Measurements from ENCODE around the gene SLC9A5.

SLC9A5 gene

GRCh38 chr16:67256701-67257230 is 8.0 kb downstream of the SLC9A5 start:
- no peak for DNase-seq (ENCODE audit: low read depth)

GRCh38 chr16:67257486-67258160 is 8.8 kb downstream of the SLC9A5 start:
- DNase-seq (ENCODE audit: low read depth), result no peak

- DNase-seq (ENCODE audit: low read depth), result no peak
These were observed 9.5 kb downstream of the SLC9A5 start for GRCh38 chr16:67258161-67258835.

DNA sequence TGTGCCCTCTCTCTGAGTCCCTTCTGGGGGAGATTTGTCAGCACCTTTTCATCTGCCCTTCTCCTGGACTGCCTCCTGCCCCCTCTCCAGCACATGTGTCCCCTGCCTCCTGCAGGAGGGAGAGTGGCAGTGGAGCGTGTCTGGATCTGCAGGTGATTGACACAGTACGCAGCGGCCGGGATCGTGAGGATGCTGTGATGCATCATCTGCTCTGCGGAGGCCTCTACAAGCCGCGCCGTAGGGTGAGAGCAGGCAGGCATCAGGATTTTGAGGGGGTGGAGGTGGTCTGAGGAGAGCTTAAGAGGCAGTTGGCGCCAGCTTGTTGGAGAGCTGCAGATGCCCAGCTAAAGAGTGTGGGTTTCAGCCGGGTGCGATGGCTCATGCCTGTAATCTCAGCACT is 10.9 kb downstream of the SLC9A5 start:
- DNase-seq (ENCODE audit: low read depth), result no peak

DNA sequence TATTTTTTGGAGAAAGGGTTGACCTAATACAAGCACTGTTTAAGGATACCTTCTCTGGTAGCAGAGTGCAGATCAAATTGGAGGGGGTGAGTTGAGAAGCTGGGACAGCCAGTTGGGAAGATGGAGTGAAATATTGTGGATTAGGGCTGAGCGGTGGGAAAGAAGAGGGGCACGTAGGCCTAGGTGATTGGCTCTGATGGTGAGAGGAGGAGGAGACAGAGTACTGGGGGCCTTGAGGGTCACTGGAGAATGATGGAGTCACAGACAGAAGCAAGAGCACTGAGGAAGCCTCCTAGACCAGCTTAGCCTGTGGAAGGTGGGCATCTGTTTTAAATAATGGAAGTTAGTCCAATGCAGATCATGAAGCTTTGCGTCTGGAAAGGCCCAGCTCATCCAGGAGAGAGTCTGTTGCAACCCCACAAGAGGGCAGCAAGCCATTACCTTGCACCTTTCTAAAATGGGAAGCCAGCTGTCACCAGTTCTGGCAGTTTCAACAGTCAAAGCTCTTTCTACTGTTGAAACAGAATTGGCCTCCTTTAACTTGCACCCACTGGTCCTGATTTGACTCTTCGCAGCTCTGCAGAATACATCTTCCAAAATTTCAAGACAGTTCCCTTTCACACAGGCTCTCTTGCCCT is 11.8 kb downstream of the SLC9A5 start:
- DNase-seq (ENCODE audit: low read depth), result no peak

DNA sequence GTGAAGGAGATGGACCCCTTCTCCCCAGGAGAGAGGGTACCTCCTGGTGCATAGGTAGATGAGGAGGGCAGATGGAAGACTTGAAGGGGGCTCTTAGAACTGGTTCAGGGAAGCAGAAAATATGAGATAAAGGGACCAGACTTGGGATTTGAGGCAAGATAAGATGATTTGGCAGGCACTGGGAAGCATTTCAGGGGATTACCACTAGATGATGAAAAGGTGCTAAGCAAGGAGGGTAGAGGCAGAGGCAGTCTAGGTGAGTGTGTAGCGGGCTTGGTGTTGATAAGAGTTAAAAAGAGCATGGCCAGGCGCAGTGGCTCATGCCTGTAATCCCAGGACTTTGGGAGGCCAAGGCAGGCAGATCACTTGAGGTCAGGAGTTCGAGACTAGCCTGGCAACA is 14.4 kb downstream of the SLC9A5 start:
- DNase-seq (ENCODE audit: low read depth), result no peak

DNA sequence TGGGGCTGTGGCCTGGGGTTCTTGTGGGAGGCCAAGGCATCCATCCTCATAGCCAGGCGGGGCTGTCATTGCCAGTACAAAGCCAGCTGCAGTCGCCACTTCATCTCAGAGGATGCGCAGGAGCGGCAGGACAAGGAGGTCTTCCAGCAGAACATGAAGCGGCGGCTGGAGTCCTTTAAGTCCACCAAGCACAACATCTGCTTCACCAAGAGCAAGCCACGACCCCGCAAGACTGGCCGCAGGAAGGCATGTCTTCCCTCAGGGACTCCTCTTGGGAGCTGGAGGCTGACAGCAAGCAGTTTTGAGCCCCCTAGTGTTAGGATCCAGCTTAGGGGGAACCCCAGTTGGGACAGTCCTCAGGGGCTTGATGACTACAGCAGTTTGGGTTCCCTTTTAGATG is 15.5 kb downstream of the SLC9A5 start:
- no peak for DNase-seq (ENCODE audit: low read depth)

DNA sequence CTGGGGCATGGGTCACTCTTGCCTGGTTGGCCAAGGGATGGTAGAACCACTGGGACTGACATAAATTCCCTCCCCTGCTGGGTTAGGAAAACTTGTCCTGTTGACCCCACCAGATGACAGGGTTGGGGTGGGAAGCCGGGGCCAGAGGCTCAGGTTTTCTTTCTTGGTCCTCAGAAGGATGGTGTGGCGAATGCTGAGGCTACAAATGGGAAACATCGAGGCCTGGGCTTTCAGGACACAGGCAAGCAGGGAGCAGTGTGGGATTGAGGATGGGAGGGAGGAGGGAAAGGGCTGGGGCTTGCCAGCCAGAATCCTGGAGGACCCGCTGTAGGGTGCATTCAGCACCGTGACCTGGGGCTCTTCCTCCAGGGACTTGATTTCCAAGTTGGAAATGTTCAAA is 16.1 kb downstream of the SLC9A5 start:
- no peak for DNase-seq (ENCODE audit: low read depth)

GRCh38 chr16:67265834-67266233 is 17.1 kb downstream of the SLC9A5 start:
- no peak for DNase-seq (ENCODE audit: low read depth)

DNA sequence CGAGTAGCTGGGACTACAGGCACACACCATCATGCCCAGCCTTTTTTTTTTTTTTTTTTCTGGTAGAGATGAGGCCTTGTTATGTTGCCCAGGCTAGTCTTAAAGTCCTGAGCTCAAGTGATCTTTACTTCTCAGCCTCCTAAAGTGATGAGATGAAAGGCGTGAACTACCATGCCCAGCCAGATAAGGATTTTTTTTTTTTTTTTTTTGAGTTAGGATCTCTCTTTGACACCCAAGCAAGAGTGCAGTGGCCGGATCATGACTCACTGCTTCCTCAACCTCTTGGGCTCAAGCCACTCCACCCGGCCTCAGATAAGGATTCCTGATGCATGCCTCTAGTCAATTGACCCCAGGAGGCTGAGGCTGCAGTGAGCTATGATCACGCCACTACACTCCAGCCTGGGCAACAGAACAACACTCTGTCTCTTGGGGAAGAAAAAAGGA is 19.4 kb downstream of the SLC9A5 start:
- no peak for DNase-seq (ENCODE audit: low read depth)

GRCh38 chr16:67269766-67270165 is 21.0 kb downstream of the SLC9A5 start:
- no peak for DNase-seq (ENCODE audit: low read depth)

DNA sequence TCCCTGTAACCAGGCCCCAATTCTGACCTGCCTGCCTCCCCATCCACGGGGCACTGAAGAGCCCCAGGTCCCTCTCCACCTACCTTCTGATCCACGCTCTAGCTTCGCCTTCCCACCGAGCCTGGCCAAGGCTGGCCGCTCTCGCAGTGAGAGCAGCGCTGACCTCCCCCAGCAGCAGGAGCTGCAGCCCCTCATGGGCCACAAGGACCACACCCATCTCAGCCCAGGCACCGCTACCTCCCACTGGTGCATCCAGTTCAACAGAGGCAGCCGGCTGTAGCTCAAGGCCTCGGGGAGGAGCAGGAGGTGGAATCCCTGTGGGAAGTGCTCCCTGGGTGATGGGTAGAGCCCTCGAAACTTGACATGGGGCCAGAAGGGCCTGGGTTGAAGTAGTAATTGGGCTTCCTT is 22.2 kb downstream of the SLC9A5 start:
- DNase-seq (ENCODE audit: low read depth), result no peak

DNA sequence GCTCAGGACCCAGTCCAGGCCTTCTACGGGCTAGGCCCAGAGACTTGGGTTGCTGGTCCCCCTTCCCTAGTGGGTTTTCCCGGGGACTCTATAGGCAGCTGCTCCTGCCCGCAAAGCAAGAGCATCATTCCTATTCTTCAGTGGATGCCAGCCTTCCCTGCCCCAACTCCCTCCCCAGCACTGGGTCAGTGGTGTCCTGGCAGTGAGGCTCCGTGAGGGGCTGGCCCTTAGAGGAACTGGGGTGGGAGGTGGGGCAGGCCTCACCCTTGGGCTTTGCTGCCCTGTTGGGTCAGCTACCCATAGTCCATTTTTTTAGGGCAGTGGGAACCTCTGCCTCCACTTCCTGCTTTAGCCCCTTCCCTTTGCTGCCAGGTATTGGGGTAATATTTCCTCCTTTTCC is 22.7 kb downstream of the SLC9A5 start:
- no peak for DNase-seq (ENCODE audit: low read depth)

DNA sequence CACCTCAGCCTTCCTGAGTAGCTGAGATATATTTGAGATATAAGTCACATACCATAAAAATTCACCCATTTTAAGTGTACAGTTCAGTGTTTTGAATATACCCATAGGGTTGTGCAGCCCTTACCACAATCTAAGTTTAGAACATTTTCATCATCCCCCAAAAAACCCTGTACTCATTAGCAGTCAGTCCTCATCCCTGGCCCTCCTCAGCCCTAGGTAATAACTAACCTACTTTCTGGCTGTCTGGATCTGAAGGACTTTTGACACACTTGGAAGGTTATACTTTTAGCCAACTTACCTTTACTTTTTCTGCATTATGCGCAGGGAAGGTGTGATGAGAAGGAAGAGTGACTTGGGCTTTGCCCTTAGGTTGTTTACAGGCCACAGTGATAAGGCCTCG is 26.5 kb downstream of the SLC9A5 start:
- DNase-seq (ENCODE audit: low read depth), result no peak

DNA sequence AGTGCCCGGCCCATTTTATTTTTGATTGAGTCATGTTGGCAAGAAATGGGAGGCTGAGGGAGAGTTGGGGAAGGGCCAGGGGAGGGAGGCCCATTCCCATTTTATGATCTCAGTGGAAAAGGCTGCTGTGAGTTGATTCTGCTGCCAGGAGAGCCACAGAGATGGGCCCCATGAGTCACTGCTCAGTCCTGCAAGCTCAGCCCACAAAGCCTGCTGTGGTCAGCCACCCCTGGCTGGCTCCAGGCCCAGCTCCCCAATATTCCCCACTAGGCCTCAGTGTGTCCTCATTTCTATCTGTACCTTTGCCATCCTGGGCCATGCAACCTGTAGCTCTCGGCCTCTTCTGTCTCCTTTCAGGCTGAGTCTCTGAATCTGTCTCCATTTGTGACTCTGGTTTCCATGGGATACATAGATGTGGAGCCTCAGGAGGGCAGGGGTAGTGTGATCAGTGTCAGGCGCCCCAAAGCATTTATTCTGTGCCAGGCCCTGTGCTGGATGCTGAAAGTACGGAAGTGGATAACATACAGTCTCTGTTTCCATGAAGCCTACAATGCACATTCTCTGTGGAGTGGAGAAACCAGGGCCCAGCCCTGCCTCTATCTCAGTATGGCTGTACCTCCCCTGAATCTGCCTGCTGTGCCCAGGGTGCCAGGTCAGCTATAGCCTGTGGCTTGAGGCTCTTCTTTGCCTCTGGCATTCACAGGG is 28.7 kb downstream of the SLC9A5 start:
- DNase-seq (ENCODE audit: low read depth), result no peak

DNA sequence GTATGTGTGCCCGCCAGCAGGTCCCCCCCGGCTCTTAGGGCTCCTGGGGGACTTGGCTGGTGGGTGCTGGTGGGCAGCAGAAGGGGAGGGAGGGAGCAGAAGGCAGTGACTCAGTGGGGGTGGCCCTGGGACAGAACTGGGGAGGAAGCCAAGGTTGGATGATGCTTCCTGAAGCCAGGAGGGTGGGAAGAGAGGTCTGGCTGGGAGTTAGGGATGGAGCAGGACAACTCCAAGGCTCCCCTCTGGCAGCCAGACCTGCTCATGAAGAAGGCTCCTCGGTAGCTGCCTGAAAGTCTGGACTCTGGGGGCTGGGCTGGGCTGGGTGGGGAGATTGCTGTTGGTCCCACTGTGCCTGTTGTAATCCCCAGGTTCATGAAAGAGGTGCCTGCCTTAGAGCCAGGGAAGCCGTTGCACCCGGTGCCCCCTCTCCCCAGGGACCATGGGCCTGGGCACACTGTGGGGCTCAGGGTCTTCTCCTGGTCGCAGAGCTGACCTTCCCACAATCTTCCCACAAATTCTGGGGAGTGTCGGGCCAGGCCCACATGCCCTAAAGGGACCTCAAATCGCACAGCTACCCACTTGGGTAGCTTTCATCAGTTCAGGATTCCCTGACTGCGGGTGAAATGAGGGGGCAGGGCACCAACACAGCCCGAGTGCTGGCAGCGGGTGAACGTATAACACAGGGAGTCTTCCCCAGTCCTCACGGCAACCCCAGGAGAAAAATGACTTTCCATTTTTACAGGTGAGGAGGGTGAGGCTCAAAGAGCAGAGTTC is 29.4 kb downstream of the SLC9A5 start:
- DNase-seq (ENCODE audit: low read depth), result no peak

GRCh38 chr16:67278773-67279295 is 30.1 kb downstream of the SLC9A5 start:
- DNase-seq (ENCODE audit: low read depth), result peak; percentile 13

DNA sequence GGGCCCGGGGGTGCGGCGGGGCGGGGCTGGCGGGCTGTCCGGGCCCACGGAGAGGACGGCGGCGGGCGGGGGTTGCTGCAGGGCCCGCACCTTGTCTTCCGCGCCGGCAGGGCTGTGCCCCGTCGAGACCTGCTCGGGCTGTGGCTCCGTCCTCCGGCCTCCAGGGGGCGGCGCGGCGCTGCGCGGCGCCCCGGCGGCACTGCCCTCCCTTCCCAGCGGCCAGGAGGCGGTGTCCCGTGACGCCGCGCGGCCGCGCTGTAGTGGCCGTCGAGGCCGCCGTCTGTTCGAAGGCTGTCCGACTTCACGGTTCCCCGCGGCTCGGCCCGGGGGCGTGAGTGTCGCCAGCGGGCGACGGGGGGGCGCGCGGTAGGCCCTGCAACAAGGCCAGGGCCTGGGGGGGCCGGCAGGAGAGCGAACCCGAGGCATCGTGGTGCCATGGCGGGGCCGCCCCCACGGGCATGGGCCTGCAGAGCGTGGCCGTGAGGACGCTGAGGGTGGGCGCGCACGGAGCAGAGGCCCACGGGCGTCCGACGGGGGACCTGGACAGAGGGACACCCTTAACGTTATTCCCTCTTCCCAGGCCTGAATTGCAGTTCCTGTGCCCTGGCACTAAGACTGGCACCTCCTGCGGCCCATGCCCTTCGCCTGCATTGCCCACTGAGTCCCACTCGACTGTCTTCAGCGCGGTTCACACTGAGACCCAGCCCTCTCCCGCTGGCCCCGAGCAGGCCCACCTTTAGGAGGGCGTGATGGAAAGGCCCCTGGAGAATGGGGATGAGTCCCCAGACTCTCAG is 30.7 kb downstream of the SLC9A5 start, which contains the start of gene PLEKHG4:
TSS of gene PLEKHG4 (plus strand) at position 237 of the 794 bp plus-strand sequence. CDS start at position 750, 513 bp downstream.
- peak; percentile 77 for DNase-seq (ENCODE audit: low read depth)

DNA sequence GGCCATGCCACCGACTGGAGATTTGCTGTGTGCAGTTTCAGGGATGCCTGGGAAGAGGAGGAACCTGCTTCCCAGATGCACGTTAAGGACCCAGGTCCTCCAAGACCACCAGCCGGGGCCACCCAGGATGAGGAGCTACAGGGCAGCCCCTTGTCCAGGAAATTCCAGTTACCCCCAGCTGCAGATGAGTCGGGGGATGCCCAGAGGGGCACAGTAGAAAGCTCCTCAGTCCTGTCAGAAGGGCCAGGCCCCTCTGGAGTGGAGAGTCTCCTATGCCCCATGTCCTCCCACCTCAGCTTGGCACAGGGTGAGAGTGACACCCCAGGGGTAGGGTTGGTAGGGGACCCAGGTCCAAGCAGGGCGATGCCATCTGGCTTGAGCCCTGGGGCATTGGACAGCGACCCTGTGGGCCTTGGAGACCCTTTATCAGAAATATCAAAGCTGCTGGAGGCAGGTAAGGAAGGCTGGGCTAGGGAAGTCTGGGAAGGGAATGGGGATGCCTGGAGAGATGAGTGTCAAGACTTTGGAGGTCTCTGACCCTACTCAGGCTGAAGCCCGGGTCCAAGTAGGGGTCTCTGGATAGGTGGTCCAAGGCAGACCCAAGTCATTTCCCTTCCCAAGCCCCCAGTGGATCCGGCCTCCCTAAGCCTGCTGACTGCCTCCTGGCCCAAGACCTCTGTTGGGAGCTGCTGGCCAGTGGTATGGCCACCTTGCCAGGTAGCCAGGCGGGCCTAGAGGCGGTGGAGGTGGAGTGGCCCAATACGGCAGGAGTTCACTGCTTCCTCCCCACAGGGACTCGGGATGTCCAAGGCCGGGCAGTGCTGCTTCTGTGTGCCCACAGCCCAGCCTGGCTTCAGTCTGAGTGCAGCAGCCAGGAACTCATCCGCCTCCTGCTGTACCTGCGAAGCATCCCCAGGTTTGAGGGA is 31.6 kb downstream of the SLC9A5 start:
- DNase-seq (ENCODE audit: low read depth), result no peak

Measured in activated T-helper 9 cell treated with anti-CD3 and anti-CD28 coated beads, Interleukin-2, amount 50 U/mL, for 16 hours (primary cell).